IMR-90 (cell line): ENCODE measurements around the gene MMP2. TPM values are rescaled to one million over a fixed set of nuclear protein-coding genes. Genes with fewer than 3 reads are reported as not detected.

Experiments used
- ATAC-seq: fragments of 200-7000 bp; cut with Tn5 transposase; 2 replicates; pipeline ENCODE4 v1.9.1; 2020; ENCODE audit warnings: low read depth, mild to moderate bottlenecking, moderate library complexity
- BruUV-seq: library from RNA; stranded (reverse); fragments of 400-500 nt; replicated peaks from 2 replicates; lab custom pipeline; 2021; lab: Mats Ljungman, UMichigan
- CTCF ChIA-PET: fragments of 300-600 bp; formaldehyde crosslinking; extraction: SDS; loops from one replicate; lab custom pipeline; 2021; ENCODE audit warnings: antibody characterized with exemption; lab: Yijun Ruan, JAX
- POLR2A ChIA-PET: fragments of 300-600 bp; sonication (Branson Sonifier 250); formaldehyde crosslinking; loops from one replicate; lab custom pipeline; 2022; ENCODE audit warnings: antibody characterized with exemption; ENCODE audit not compliant: unreplicated experiment; lab: Charles Lee
- DNase-seq: peaks from one replicate; pipeline ENCODE4 v3.0.0; 2013
- H2AFZ ChIP-seq: replicated peaks from 2 replicates; pipeline ENCODE3; 2013; ENCODE audit warnings: low read length, mild to moderate bottlenecking; ENCODE audit not compliant: poor library complexity
- H2AK5ac ChIP-seq: 2 replicates; pipeline ENCODE4 v1.6.1; 2013; ENCODE audit warnings: low read depth, low read length, inconsistent platforms
- H2AK9ac ChIP-seq: replicated peaks from 2 replicates; pipeline ENCODE3; 2013; ENCODE audit warnings: mild to moderate bottlenecking, low read depth, low read length, moderate library complexity; ENCODE audit not compliant: poor library complexity
- H2BK120ac ChIP-seq: 2 replicates; pipeline ENCODE4 v1.6.1; 2013; ENCODE audit warnings: low read depth, low read length, inconsistent platforms
- H2BK15ac ChIP-seq: 3 replicates; pipeline ENCODE4 v1.6.1; 2013; ENCODE audit warnings: low read depth, low read length, inconsistent platforms
- H2BK20ac ChIP-seq: 2 replicates; pipeline ENCODE4 v1.6.1; 2013; ENCODE audit warnings: low read depth, mild to moderate bottlenecking, inconsistent platforms, low read length, moderate library complexity
- H2BK5ac ChIP-seq: 2 replicates; pipeline ENCODE4 v1.6.1; 2013; ENCODE audit warnings: mild to moderate bottlenecking, low read depth, low read length, inconsistent platforms; ENCODE audit not compliant: poor library complexity, severe bottlenecking
- H3K14ac ChIP-seq: replicated peaks from 2 replicates; pipeline ENCODE4 v1.6.1; 2013; ENCODE audit warnings: low read depth, low read length, inconsistent platforms
- H3K18ac ChIP-seq: 2 replicates; pipeline ENCODE4 v1.6.1; 2013; ENCODE audit warnings: low read depth, low read length, control low read depth
- H3K23ac ChIP-seq: 2 replicates; pipeline ENCODE4 v1.6.1; 2013; ENCODE audit warnings: low read depth, low read length, inconsistent platforms
- H3K27ac ChIP-seq: 2 replicates; pipeline ENCODE4 v1.5.1; 2013; ENCODE audit warnings: mild to moderate bottlenecking, control low read depth, low read length; ENCODE audit not compliant: insufficient read depth
- H3K27me3 ChIP-seq: 2 replicates; pipeline ENCODE4 v1.6.1; 2013; ENCODE audit warnings: low read length; ENCODE audit not compliant: control insufficient read depth, insufficient read depth
- H3K36me3 ChIP-seq: 2 replicates; pipeline ENCODE4 v1.6.1; 2013; ENCODE audit warnings: low read length, mixed read lengths; ENCODE audit not compliant: control insufficient read depth, insufficient read depth
- H3K4ac ChIP-seq: 2 replicates; pipeline ENCODE4 v1.6.1; 2013; ENCODE audit warnings: low read depth, low read length, inconsistent platforms
- H3K4me1 ChIP-seq: 2 replicates; pipeline ENCODE4 v1.6.1; 2013; ENCODE audit warnings: low read length, mixed read lengths; ENCODE audit not compliant: control insufficient read depth, insufficient read depth
- H3K4me2 ChIP-seq: 2 replicates; pipeline ENCODE4 v1.6.1; 2013; ENCODE audit warnings: low read depth, mild to moderate bottlenecking, control low read depth, low read length, moderate library complexity
- H3K4me3 ChIP-seq: 2 replicates; pipeline ENCODE4 v1.5.1; 2013; ENCODE audit warnings: low read depth, mild to moderate bottlenecking, control low read depth, low read length, moderate library complexity; ENCODE audit not compliant: insufficient read depth
- H3K56ac ChIP-seq: 2 replicates; pipeline ENCODE4 v1.6.1; 2013; ENCODE audit warnings: low read length, inconsistent platforms; ENCODE audit not compliant: insufficient read depth; ENCODE audit errors: extremely low read depth
- H3K79me1 ChIP-seq, 2 experiments: 2 replicates each; pipeline ENCODE4 v1.6.1; 2013; ENCODE audit warnings: low read length in 2 of 2, inconsistent platforms in 1 of 2, low read depth in 1 of 2
- H3K9ac ChIP-seq: 2 replicates; pipeline ENCODE4 v1.6.1; 2013; ENCODE audit warnings: low read depth, low read length, control low read depth
- H3K9me1 ChIP-seq: 2 replicates; pipeline ENCODE4 v1.6.1; 2013; ENCODE audit warnings: low read length, inconsistent platforms; ENCODE audit not compliant: insufficient read depth
- H3K9me3 ChIP-seq: 2 replicates; pipeline ENCODE4 v1.6.1; 2013; ENCODE audit warnings: low read length; ENCODE audit not compliant: control insufficient read depth, insufficient read depth
- H4K20me1 ChIP-seq: 2 replicates; pipeline ENCODE4 v1.6.1; 2013; ENCODE audit warnings: low read length, inconsistent platforms; ENCODE audit not compliant: insufficient read depth
- H4K5ac ChIP-seq: 2 replicates; pipeline ENCODE4 v1.6.1; 2013; ENCODE audit warnings: mild to moderate bottlenecking, low read depth, low read length, control low read depth
- H4K8ac ChIP-seq, 2 experiments: 2 replicates each; pipeline ENCODE4 v1.6.1; 2013; ENCODE audit warnings: low read depth in 2 of 2, low read length in 2 of 2, control low read depth in 1 of 2, inconsistent platforms in 1 of 2
- H4K91ac ChIP-seq: 2 replicates; pipeline ENCODE4 v1.6.1; 2013; ENCODE audit warnings: low read depth, low read length, inconsistent platforms; ENCODE audit not compliant: insufficient read depth
- BHLHE40 ChIP-seq: fragments of 150-350 bp; IDR thresholded peaks from 2 replicates; pipeline ENCODE4 v1.6.1; 2016; ENCODE audit warnings: mild to moderate bottlenecking, low read depth, low read length
- CEBPB ChIP-seq: IDR thresholded peaks from 2 replicates; pipeline ENCODE4 v1.6.1; 2012; ENCODE audit warnings: low read depth, low read length, improper control_type of control experiment
- CHD1 ChIP-seq: IDR thresholded peaks from 2 replicates; pipeline ENCODE4 v1.6.1; 2012; ENCODE audit warnings: low read depth, low read length, improper control_type of control experiment
- FOS ChIP-seq: fragments of 150-350 bp; IDR thresholded peaks from 2 replicates; pipeline ENCODE4 v1.6.1; 2016; ENCODE audit warnings: low read depth, low read length
- MAFK ChIP-seq: IDR thresholded peaks from 2 replicates; pipeline ENCODE4 v1.6.1; 2012; ENCODE audit warnings: low read depth, low read length, improper control_type of control experiment
- MAZ ChIP-seq: IDR thresholded peaks from 2 replicates; pipeline ENCODE4 v1.6.1; 2012; ENCODE audit warnings: low read depth, mild to moderate bottlenecking, low read length, improper control_type of control experiment, moderate library complexity, borderline replicate concordance
- MXI1 ChIP-seq: IDR thresholded peaks from 2 replicates; pipeline ENCODE4 v1.6.1; 2012; ENCODE audit warnings: low read depth, mild to moderate bottlenecking, low read length, moderate library complexity, borderline replicate concordance
- NFE2L2 ChIP-seq: fragments of 150-350 bp; IDR thresholded peaks from 2 replicates; pipeline ENCODE4 v1.6.1; 2016; ENCODE audit warnings: low read depth, mild to moderate bottlenecking, low read length
- POLR2A ChIP-seq: IDR thresholded peaks from 2 replicates; pipeline ENCODE4 v1.6.1; 2012; ENCODE audit warnings: mild to moderate bottlenecking, low read depth, low read length
- RAD21 ChIP-seq: IDR thresholded peaks from 2 replicates; pipeline ENCODE4 v1.6.1; 2012; ENCODE audit warnings: low read length, improper control_type of control experiment
- RCOR1 ChIP-seq: IDR thresholded peaks from 2 replicates; pipeline ENCODE4 v1.6.1; 2012; ENCODE audit warnings: mild to moderate bottlenecking, low read length, improper control_type of control experiment; ENCODE audit not compliant: insufficient replicate concordance
- RFX5 ChIP-seq: IDR thresholded peaks from 2 replicates; pipeline ENCODE4 v1.8.0; 2012; ENCODE audit warnings: low read depth, mild to moderate bottlenecking, low read length, moderate library complexity
- SMC3 ChIP-seq: fragments of 150-350 bp; IDR thresholded peaks from 2 replicates; pipeline ENCODE4 v1.6.1; 2016; ENCODE audit warnings: low read depth, mild to moderate bottlenecking, antibody characterized with exemption, low read length, moderate library complexity
- USF2 ChIP-seq: fragments of 150-350 bp; IDR thresholded peaks from 2 replicates; pipeline ENCODE4 v1.6.1; 2017; ENCODE audit warnings: mild to moderate bottlenecking, antibody characterized with exemption, low read length, low read depth
- WGBS, 2 experiments: methylation state at CpG; one replicate each; pipeline versions ENCODE4 v1.1.5 to v1.1.7; 2013; ENCODE audit warnings: missing lambda C conversion rate in 2 of 2; ENCODE audit not compliant: insufficient read length in 1 of 2; ENCODE audit errors: extremely low coverage in 2 of 2; 5-methylcytosine and 5-hydroxymethylcytosine counted together
- dilution Hi-C: fragments of 300-500 bp; cut with HindIII; formaldehyde crosslinking; loops from one replicate; pipeline ENCODE4 v1.14.3; 2018; ENCODE audit warnings: low sequenced_read_pairs; ENCODE audit not compliant: unreplicated experiment
- in situ Hi-C: fragments of 300-500 bp; cut with MboI; formaldehyde crosslinking; loops from 3 replicates; pipeline ENCODE4 v1.14.3; 2019; ENCODE audit warnings: low sequenced_read_pairs, inconsistent platforms, mixed read lengths
- intact Hi-C: fragments of 100-400 bp; cut with micrococcal nuclease; formaldehyde crosslinking; loops from 2 replicates; pipeline ENCODE4 v1.10.0; 2022
- polyA plus RNA-seq, 3 experiments: library from polyadenylated mRNA; depleted of rRNA; stranded (reverse); fragments of >200 nt; gene quantifications; 2 replicates each; pipeline ENCODE4 v1.2.3, GENCODE V29; 2012; ENCODE audit warnings: low replicate concordance in 1 of 3
- total RNA-seq: library from RNA; depleted of rRNA; stranded (reverse); fragments of >200 nt; gene quantifications from 2 replicates; pipeline ENCODE4 v1.2.3, GENCODE V29; 2012
- TF ChIP-seq, protein P1 (sequence below): conservative IDR thresholded peaks from 2 replicates; pipeline ENCODE4 v1.5.1; 2012; ENCODE audit warnings: mild to moderate bottlenecking, low read depth, low read length, improper control_type of control experiment
- TF ChIP-seq, protein P2 (sequence below): fragments of 150-350 bp; IDR thresholded peaks from 2 replicates; pipeline ENCODE4 v1.6.1; 2016; ENCODE audit warnings: low read depth, mild to moderate bottlenecking, low read length, moderate library complexity, borderline replicate concordance

Gene MMP2
- total and polyA plus RNA-seq, 2 of the 4 experiments (the other 2 are of a cell fraction): 240 to 574 TPM

- no peaks in the 10 kb centered on the region for H4K20me1 ChIP-seq
- H3K27me3 ChIP-seq: no peaks in the 10 kb centered on the region
- no peak for TF ChIP-seq RAD21
- TF ChIP-seq USF2: no peak
- TF ChIP-seq FOS: no peak
- TF ChIP-seq CEBPB: no peak
- no peak for TF ChIP-seq RFX5
- TF ChIP-seq, protein P1, sequence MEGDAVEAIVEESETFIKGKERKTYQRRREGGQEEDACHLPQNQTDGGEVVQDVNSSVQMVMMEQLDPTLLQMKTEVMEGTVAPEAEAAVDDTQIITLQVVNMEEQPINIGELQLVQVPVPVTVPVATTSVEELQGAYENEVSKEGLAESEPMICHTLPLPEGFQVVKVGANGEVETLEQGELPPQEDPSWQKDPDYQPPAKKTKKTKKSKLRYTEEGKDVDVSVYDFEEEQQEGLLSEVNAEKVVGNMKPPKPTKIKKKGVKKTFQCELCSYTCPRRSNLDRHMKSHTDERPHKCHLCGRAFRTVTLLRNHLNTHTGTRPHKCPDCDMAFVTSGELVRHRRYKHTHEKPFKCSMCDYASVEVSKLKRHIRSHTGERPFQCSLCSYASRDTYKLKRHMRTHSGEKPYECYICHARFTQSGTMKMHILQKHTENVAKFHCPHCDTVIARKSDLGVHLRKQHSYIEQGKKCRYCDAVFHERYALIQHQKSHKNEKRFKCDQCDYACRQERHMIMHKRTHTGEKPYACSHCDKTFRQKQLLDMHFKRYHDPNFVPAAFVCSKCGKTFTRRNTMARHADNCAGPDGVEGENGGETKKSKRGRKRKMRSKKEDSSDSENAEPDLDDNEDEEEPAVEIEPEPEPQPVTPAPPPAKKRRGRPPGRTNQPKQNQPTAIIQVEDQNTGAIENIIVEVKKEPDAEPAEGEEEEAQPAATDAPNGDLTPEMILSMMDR: no peak
- no peak for TF ChIP-seq POLR2A
- TF ChIP-seq BHLHE40: no peak
- TF ChIP-seq, protein P2, sequence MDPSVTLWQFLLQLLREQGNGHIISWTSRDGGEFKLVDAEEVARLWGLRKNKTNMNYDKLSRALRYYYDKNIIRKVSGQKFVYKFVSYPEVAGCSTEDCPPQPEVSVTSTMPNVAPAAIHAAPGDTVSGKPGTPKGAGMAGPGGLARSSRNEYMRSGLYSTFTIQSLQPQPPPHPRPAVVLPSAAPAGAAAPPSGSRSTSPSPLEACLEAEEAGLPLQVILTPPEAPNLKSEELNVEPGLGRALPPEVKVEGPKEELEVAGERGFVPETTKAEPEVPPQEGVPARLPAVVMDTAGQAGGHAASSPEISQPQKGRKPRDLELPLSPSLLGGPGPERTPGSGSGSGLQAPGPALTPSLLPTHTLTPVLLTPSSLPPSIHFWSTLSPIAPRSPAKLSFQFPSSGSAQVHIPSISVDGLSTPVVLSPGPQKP: no peak
- no peak for TF ChIP-seq NFE2L2
- no peak for TF ChIP-seq SMC3
- TF ChIP-seq CHD1: no peak
- TF ChIP-seq MAFK: no peak
- TF ChIP-seq MXI1: no peak
- TF ChIP-seq MAZ: no peak
- TF ChIP-seq RCOR1: no peak
- H3K4me1 ChIP-seq: peaks cover 6% of the 10 kb centered on the region
- no peaks in the 10 kb centered on the region; a peak in 1 of 4 replicates for H3K79me1 ChIP-seq
- no peak overlapping the region for H2BK20ac ChIP-seq
- H3K4me3 ChIP-seq: no peak overlapping the region
- DNase-seq (no peak), ATAC-seq (no peak)
- in situ Hi-C loops (loop anchor here (5.0 to 10.0 kb wide), 2 partner anchors 73 to 305 kb away; no protein-coding TSS in a partner anchor), dilution Hi-C loops (no loop called here), intact Hi-C loops (loop anchor here (5.0 to 10.0 kb wide), 2 partner anchors 302 to 1595 kb away; no protein-coding TSS in a partner anchor)
- no peak overlapping the region for H4K5ac ChIP-seq
- H4K91ac ChIP-seq: no peak overlapping the region
- no peak overlapping the region for H4K8ac ChIP-seq
- no peak overlapping the region for H2BK15ac ChIP-seq
- no peak overlapping the region for H3K4me2 ChIP-seq
- no peak overlapping the region for H2BK5ac ChIP-seq
- no peak overlapping the region for H2AFZ ChIP-seq
- no CpG with 5 or more reads among the region's 1 CpG for whole genome bisulfite sequencing, 2 experiments
- H3K9me1 ChIP-seq: peaks cover 6% of the 10 kb centered on the region
- no peak overlapping the region for H3K18ac ChIP-seq
- no peak overlapping the region for H3K14ac ChIP-seq
- no TSS peak for BruUV-seq
- CTCF ChIA-PET: interaction anchor here (0.7 to 2.5 kb wide), 2 partner anchors 75 to 106 kb away, joined by 3 to 17 read pairs; no protein-coding TSS in a partner anchor
- H3K56ac ChIP-seq: no peak overlapping the region
- POLR2A ChIA-PET: no interaction called here
- H3K4ac ChIP-seq: no peak overlapping the region
- no peak overlapping the region for H3K23ac ChIP-seq
- no peaks in the 10 kb centered on the region for H3K36me3 ChIP-seq
- no peak overlapping the region for H2AK5ac ChIP-seq
- no peak overlapping the region for H3K27ac ChIP-seq
- no peak overlapping the region for H2BK120ac ChIP-seq
- no peak overlapping the region for H2AK9ac ChIP-seq
- H3K9me3 ChIP-seq: no peaks in the 10 kb centered on the region
- H3K9ac ChIP-seq: no peak overlapping the region
Measured at GRCh38 chr16:55540221-55540620, 61.2 kb downstream of the MMP2 start.
